NCI-H2029 (cell line): ENCODE data around the gene EXOC3.

Experiments used
- DNase-seq: peaks from one replicate; lab custom pipeline; 2025; lab: John Stamatoyannopoulos, UW

EXOC3 gene

GRCh38 chr5:439636-440035 lies 3.3 kb upstream of the EXOC3 start:
- DNase-seq: no peak

- no peak for DNase-seq
These were observed 2.4 kb upstream of the EXOC3 start for GRCh38 chr5:440401-441201.

- no peak for DNase-seq
These were observed 1.0 kb upstream of the EXOC3 start for GRCh38 chr5:441996-442334.

- peak; percentile 64 for DNase-seq
These were observed 519 bp downstream of the EXOC3 start for GRCh38 chr5:443239-444151.

GRCh38 chr5:444226-444625 lies 1.2 kb downstream of the EXOC3 start:
- DNase-seq: no peak

GRCh38 chr5:445591-445990 lies 2.6 kb downstream of the EXOC3 start:
- DNase-seq: no peak

- DNase-seq: no peak
These were observed 3.3 kb downstream of the EXOC3 start for GRCh38 chr5:446066-446882.

- peak; percentile 9 for DNase-seq
These were observed 3.9 kb downstream of the EXOC3 start for GRCh38 chr5:446883-447263.

- DNase-seq: no peak
These were observed 4.5 kb downstream of the EXOC3 start for GRCh38 chr5:447501-447900.

GRCh38 chr5:448061-448765 lies 5.2 kb downstream of the EXOC3 start:
- no peak for DNase-seq

GRCh38 chr5:448766-449090 lies 5.8 kb downstream of the EXOC3 start:
- DNase-seq: no peak

GRCh38 chr5:449151-449550 lies 6.2 kb downstream of the EXOC3 start:
- DNase-seq: no peak

- no peak for DNase-seq
These were observed 8.8 kb downstream of the EXOC3 start for GRCh38 chr5:451587-452458.

- no peak for DNase-seq
These were observed 10.2 kb downstream of the EXOC3 start for GRCh38 chr5:452978-453710.

GRCh38 chr5:453725-454481 lies 10.9 kb downstream of the EXOC3 start:
- no peak for DNase-seq

- no peak for DNase-seq
These were observed 12.0 kb downstream of the EXOC3 start for GRCh38 chr5:454936-455335.

- DNase-seq: no peak
These were observed 12.8 kb downstream of the EXOC3 start for GRCh38 chr5:455806-456205.

- no peak for DNase-seq
These were observed 13.6 kb downstream of the EXOC3 start for GRCh38 chr5:456351-457194.
